Measurements from ENCODE around the gene RABGAP1.
"Not testable (repeated sequence)": the region's sequence is repeated elsewhere in the genome, so short reads cannot be mapped to it uniquely, and the experiment has no call there.

RABGAP1 gene

DNA sequence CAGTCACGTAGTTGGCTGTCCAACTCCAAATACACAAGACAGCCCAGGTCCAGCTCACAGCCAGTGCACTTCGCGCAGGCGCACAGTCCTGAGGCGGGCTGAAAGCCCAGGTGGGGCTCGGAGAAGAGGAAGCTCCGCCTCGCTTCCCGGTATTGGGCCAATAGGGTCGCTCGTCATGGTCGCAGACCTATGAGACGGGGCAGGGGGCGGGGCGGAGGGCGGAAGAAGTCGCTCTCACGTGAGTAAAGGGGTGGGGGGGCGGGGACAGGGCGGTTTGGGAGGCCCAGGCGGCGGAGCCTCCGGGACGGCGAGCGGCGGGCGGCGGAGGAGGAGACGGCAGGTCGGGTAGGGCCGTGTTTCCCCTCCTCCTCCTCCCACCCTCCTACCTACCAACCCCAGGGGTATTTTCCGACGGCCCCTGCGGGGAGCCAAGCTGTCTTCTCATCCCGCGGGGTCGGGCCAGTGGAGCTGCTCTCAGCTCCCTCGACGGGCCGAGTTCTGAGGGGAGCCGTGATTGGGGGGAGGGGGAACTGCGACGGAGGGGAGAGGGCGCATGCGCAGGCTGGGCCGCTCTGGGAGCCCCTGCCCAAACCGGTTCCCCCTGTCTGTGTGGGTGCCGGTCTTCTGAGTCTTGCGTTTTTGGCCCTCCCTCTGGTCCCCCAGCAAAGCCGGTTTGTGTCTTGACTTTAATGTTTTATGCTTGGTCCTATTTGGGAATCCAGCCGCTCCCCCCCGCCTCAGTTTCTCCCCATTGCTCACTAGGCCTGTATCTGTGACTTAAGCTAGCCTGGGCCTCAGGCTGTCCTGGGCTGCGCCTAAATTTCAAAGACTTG lies at the start of gene RABGAP1:
Gene RABGAP1 (plus strand): TSS at position 272 of the 833 bp plus-strand sequence. CDS start 16,040 bp downstream, outside the sequence.
- DNase-seq (ENCODE audit: low spot score) = peak; percentile 99

DNA sequence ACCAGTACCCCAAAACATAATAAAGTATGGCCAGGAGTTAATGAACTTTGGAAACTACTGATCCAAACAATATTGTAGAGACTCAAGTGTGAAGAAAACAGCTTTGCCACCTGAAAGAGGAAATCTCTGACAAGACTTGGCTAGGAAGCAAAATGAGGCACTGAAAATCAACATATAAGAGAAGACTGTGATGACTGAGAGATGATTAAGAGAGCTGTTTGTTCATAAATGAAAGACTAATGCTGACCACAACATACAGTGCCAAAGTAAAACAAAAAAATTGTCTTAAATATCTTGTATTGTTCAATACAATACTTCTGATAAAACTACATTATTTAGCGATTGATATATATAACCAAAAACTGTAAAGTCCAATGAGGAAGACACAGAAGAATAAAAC lies 42.9 kb upstream of the RABGAP1 start:
- DNase-seq (ENCODE audit: low spot score) = no peak

- no peak for DNase-seq (ENCODE audit: low spot score)
Measured at GRCh38 chr9:122900791-122901190, 40.0 kb upstream of the RABGAP1 start.

- DNase-seq (ENCODE audit: low spot score) = peak; percentile 36
Measured at GRCh38 chr9:122904466-122904822, 36.4 kb upstream of the RABGAP1 start.

GRCh38 chr9:122904823-122905710 lies 35.8 kb upstream of the RABGAP1 start, which contains the start of gene RC3H2:
Gene RC3H2, minus strand, starts transcription at chr9:122905359. Its CDS starts 7,850 bp downstream, at chr9:122897509.
- peak; percentile 99 for DNase-seq (ENCODE audit: low spot score)

- DNase-seq (ENCODE audit: low spot score) = not testable (repeated sequence)
Measured at GRCh38 chr9:122906122-122906521, 34.7 kb upstream of the RABGAP1 start.

DNA sequence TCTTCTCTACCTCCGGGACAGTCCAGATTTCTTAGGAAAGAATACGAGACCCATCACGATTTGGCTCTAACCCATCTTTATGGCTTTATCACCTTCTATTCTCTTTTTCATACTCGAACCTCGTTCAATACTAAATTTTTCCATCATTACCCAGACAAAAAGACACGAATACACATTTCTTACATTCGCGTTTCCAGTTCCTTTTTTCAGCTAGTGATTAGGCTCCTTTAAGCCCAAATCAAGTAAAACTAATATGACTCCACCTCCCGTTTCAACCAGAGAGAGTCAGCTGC lies 28.2 kb upstream of the RABGAP1 start:
- DNase-seq (ENCODE audit: low spot score) = no peak

DNA sequence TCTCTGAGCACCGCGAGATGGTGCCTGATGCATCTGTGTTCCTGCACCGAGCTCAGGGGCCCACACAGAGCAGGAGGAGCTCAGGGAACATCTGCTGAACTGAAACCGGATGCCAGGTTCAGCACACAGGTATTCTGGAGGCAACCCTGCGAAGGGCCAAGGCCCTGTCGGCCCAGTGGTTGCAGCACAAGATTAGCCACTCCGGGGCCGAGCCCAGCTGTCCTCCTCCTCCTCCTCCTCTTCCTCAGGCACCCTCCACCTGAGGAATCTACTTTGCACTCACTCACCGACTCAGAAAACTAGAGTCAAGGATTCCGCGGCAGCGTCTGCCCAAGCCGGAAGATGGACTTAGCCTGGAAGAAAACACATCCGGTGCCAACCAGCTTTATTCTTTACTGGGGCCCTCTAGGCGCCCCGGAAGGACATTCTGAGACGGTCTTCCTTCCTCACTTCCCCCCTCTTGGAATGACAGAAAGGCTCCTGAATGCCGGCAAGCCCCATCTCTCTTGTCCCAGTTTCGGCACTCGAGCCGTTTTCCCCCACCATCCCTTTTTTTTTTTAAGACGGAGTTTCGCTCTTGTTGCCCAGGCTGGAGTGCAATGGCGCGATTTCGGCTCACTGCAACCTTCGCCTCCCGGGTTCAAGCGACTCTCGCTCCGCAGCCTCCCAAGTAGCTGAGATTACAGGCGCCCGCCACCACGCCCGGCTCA lies 27.7 kb upstream of the RABGAP1 start, which contains the start of gene ZBTB6:
Gene ZBTB6 (minus strand): TSS at position 360 of the 710 bp plus-strand sequence. CDS start 1,251 bp downstream, outside the sequence.
- DNase-seq (ENCODE audit: low spot score) = peak; percentile 79

GRCh38 chr9:122918310-122918709 lies 22.5 kb upstream of the RABGAP1 start:
- DNase-seq (ENCODE audit: low spot score) = no peak

GRCh38 chr9:122922713-122923112 lies 18.1 kb upstream of the RABGAP1 start:
- DNase-seq (ENCODE audit: low spot score) = no peak

DNA sequence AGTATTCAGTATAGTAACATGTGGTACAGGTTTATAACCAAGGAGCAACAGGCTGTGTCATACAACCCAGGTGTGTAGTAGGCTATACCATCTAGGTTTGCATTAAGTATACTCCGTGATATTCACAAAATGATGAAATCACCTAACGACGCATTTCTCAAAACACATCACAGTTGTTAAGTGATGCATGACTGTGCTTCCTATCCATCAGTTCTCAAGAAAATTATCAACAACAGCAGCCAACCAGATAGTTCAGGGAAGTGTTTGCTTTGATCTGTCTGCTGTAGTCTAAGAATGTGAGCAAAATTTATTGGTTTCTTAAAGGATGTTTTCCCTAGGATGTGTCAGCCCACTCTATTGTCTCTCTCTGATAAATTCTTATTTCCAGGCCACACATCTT lies 16.9 kb upstream of the RABGAP1 start:
- no peak for DNase-seq (ENCODE audit: low spot score)

DNA sequence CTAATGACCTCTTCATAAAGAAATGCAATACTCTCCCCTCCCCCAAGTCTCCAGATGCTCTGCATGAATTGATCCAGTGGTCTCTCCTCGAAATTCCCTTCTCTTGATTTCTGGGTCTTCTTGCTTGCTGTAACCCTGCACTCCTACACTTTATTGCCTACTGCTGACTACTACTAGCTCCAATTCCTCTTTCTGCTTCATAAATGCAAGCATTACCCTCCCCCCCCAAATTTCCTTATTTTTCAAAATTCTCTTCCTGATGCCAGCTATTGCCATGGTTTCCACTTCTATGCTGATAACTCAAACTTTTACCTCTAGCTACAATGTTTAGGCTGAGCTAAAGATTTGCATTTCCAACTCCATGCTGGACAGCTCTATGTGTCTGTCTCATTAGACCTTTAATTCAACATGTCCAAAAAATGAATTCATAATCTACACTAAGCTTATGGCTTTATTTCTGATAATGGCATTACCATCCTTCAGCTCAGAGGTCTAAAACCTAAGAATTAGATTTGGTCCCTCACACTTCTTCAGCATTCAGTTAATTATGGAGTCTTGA lies 10.9 kb upstream of the RABGAP1 start:
- DNase-seq (ENCODE audit: low spot score) = no peak

GRCh38 chr9:122930541-122931225 lies 10.1 kb upstream of the RABGAP1 start:
- no peak for DNase-seq (ENCODE audit: low spot score)

GRCh38 chr9:122931226-122932121 lies 9.3 kb upstream of the RABGAP1 start, which contains the start of gene ZBTB26:
Gene ZBTB26, minus strand, starts transcription at chr9:122931512. Its CDS starts 11,578 bp downstream, at chr9:122919934.
- peak; percentile 96 for DNase-seq (ENCODE audit: low spot score)

- DNase-seq (ENCODE audit: low spot score) = no peak
Measured at GRCh38 chr9:122936464-122936863, 4.4 kb upstream of the RABGAP1 start.

DNA sequence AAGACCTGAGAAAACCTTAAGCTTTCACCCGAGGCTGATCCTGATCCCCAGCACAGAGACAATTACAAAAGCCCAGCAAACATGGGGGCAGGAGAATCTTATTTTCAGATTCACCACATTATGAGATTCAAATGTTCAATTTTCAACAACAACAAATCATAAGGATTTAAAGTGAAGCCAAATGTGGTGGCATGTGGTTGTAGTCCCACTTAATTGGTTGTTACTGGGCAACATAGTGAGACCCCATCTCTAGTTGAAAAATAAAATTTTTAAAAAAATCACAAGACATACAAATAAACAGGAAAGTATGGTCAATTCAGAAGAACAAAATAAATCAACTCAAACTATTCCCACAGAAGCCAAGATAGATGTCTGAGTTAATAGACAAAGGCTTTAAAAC lies 3.9 kb upstream of the RABGAP1 start:
- no peak for DNase-seq (ENCODE audit: low spot score)

- DNase-seq (ENCODE audit: low spot score) = no peak
Measured at GRCh38 chr9:122939601-122940000, 1.2 kb upstream of the RABGAP1 start.

DNA sequence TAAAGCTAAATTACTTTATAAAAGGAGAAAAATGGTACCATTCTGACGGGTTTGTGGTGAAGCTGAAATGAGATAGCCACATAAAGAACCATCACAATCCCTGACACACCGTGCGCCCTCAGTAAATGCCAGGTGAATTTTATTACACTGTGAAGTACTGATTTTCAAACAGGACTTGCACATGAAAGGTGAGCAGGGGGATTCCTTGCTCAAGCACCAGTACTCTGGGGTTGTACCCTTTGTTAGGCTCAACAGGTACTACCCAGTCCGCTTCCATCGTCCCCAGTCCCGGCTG lies 419 bp upstream of the RABGAP1 start:
- DNase-seq (ENCODE audit: low spot score) = no peak

DNA sequence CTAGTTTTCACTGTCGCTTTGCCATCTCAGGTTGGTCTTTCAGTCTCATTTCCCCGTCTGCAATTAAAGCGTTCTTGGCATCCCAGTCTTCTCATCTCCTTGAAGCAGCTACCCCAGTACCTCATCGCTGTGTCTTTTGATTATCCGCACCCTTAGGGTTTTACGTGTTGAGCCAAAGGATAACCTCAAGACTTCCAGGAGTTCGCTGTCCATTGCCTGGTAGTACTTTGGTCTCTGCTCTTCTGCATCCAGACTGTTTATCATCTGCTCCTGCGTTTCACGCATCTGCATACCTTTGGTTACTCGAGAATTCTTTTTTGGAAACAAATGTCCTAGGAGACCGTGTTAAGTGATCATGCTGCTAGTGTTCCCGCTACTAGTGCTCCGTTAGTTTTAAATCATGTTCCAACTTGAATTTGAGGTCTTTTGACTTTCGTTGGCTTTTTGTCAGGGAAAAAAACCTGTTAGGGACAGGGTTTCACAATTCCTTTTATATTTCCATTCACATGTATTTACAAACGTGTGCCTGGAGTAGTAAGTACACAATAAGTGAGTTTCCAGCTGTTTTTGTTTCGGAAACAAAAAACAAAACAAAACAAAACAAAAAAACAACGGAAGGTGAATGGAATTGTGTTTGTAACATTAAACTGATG lies 888 bp downstream of the RABGAP1 start:
- DNase-seq (ENCODE audit: low spot score) = peak; percentile 8

Measured in activated CD4-positive, alpha-beta T cell treated with anti-CD3 and anti-CD28 coated beads, Interleukin-2, Interleukin-4, amounts not matched to agents 100 ng/mL and 50 ng/mL, durations not matched to agents 16 hours and 8 hours (primary cell).